GM23248 (cell line): ENCODE results near the gene PTPRN2.

Source experiments
- EZH2 ChIP-seq: fragments of 200-600 bp; sonication (generic); IDR thresholded peaks from 2 replicates; pipeline ENCODE4 v1.6.1; 2018; ENCODE audit warnings: antibody characterized with exemption, mild to moderate bottlenecking; ENCODE audit not compliant: insufficient read depth, poor library complexity, severe bottlenecking
- EZH2phosphoT487 ChIP-seq: fragments of 200-600 bp; sonication (generic); IDR thresholded peaks from 2 replicates; pipeline ENCODE4 v1.6.1; 2018; ENCODE audit warnings: antibody characterized with exemption, moderate library complexity, mild to moderate bottlenecking, low read depth; ENCODE audit not compliant: insufficient read depth

- TF ChIP-seq EZH2 = no peak
- TF ChIP-seq EZH2phosphoT487 = no peak
Observed at GRCh38 chr7:157718303-157719007, 869.2 kb downstream of the PTPRN2 start.
